Measurements from ENCODE around the gene NHLRC2. TPM values are rescaled to one million over a fixed set of nuclear protein-coding genes. Genes with fewer than 3 reads are reported as not detected.

Gene NHLRC2
- total and polyA plus RNA-seq, 10 of the 15 experiments (the other 5 are each of a cell fraction or from before 2014, with no cell fraction given), result 1.9 to 31.3 (median 15.9) TPM

GRCh38 chr10:113882240-113882639 is 27.8 kb downstream of the NHLRC2 start:
- POLR2A ChIA-PET, result no interaction called here
- Histone ChIP-seq H3K9me3 (replicated peaks; ENCODE audit: control insufficient read depth, insufficient read depth, low read length) (no peaks in the 10 kb centered on the region; the same call in 1 of the 3 replicates), H3K4me2 (ENCODE audit: control insufficient read depth, insufficient read depth) (no peak overlapping the region), H3K27me3 (replicated peaks in 1 of 2; ENCODE audit: control insufficient read depth in 2 of 2, insufficient read depth in 2 of 2, low read length in 1 of 2) (no peaks in the 10 kb centered on the region), H3K27ac (ENCODE audit: control insufficient read depth, insufficient read depth) (no peak overlapping the region), H3K4me3 (no peak overlapping the region), H2AFZ (ENCODE audit: control insufficient read depth, low read depth, low read length) (no peak overlapping the region), H3K9ac (ENCODE audit: control insufficient read depth, insufficient read depth, low read length) (no peak overlapping the region), H3K4me1 (ENCODE audit: control insufficient read depth, insufficient read depth, low read length) (peaks cover 25% of the 10 kb centered on the region), H3K36me3 (ENCODE audit: control insufficient read depth in 2 of 2, insufficient read depth in 2 of 2, low read length in 1 of 2) (peaks cover 0 to 9% of the 10 kb centered on the region in 2 experiments; a peak in 1 of 4 replicates), H3K79me2 (ENCODE audit: control insufficient read depth, insufficient read depth, low read length) (peaks cover 6% of the 10 kb centered on the region), H4K20me1 (ENCODE audit: control insufficient read depth, insufficient read depth) (no peaks in the 10 kb centered on the region)
- intact Hi-C loops (cut with micrococcal nuclease; ENCODE audit: unreplicated experiment), result no loop called here
- no peak for TF ChIP-seq BCL11A (IDR thresholded peaks at IDR 0.05; ENCODE audit: low read depth, low read length)
- no peak for TF ChIP-seq STAT1 (conservative IDR thresholded peaks at IDR 0.05)
- no peak for TF ChIP-seq NFYB (IDR thresholded peaks at IDR 0.05; ENCODE audit: insufficient read depth, low read depth, low read length)
- no peak for TF ChIP-seq CREB1 (IDR thresholded peaks at IDR 0.05; ENCODE audit: low read depth)
- TF ChIP-seq ETV6 (conservative IDR thresholded peaks at IDR 0.05 in 1 of 2, IDR thresholded peaks at IDR 0.05 in 1 of 2; ENCODE audit: borderline replicate concordance in 1 of 2, low read depth in 1 of 2), result no peak
- no peak for TF ChIP-seq BHLHE40 (IDR thresholded peaks at IDR 0.05; ENCODE audit: borderline replicate concordance in 1 of 2, low read depth in 2 of 2, low read length in 1 of 2)
- TF ChIP-seq MAX (IDR thresholded peaks at IDR 0.05; ENCODE audit: low read depth, low read length), result no peak
- TF ChIP-seq POLR2AphosphoS5 (IDR thresholded peaks at IDR 0.05; ENCODE audit: low read length), result no peak
- no peak for TF ChIP-seq ZNF24 (IDR thresholded peaks at IDR 0.05)
- TF ChIP-seq BCL3 (IDR thresholded peaks at IDR 0.05; ENCODE audit: borderline replicate concordance, insufficient read depth, low read depth, low read length, poor library complexity, severe bottlenecking), result no peak
- no peak for TF ChIP-seq EZH2 (IDR thresholded peaks at IDR 0.05; ENCODE audit: borderline replicate concordance, control insufficient read depth, low read depth, low read length)
- FAIRE-seq (no peak), ATAC-seq (no peak), DNase-seq (ENCODE audit: low read depth, low spot score) (no peak)
- CTCF ChIA-PET, result interaction anchor here (1.1 kb wide), 2 partner anchors 32 to 48 kb away, joined by 3 read pairs; no protein-coding TSS in a partner anchor
- RAD21 ChIA-PET (ENCODE audit: unreplicated experiment), result interaction anchor here (0.6 to 1.8 kb wide), 2 partner anchors 10 to 21 kb away, joined by 4 read pairs; no protein-coding TSS in a partner anchor
- SMC1A ChIA-PET (ENCODE audit: uncharacterized antibody, unreplicated experiment), result interaction anchor here (1.0 to 1.4 kb wide), 3 partner anchors 10 to 42 kb away, joined by 3 read pairs; no protein-coding TSS in a partner anchor
- in situ Hi-C loops (cut with MboI), result no loop called here
- WGBS (ENCODE audit: insufficient coverage, insufficient replicate concordance, low lambda C conversion rate, missing lambda C conversion rate), result 100% methylated on average over 2 of the region's 2 CpGs
- no TSS peak for BruUV-seq (replicated peaks)
